PC-9 (cell line): ENCODE measurements around the gene RSPH9.

Experiments
- EZH2 ChIP-seq: fragments of 200-600 bp; sonication (generic); IDR thresholded peaks from 2 replicates; pipeline ENCODE4 v1.8.0; 2017; ENCODE audit warnings: antibody characterized with exemption, low read depth
- TF ChIP-seq, protein P1 (sequence below): fragments of 200-600 bp; sonication (generic); conservative IDR thresholded peaks from 2 replicates; pipeline ENCODE4 v1.6.1; 2017; ENCODE audit warnings: mixed run types, antibody characterized with exemption, mild to moderate bottlenecking, moderate library complexity

DNA sequence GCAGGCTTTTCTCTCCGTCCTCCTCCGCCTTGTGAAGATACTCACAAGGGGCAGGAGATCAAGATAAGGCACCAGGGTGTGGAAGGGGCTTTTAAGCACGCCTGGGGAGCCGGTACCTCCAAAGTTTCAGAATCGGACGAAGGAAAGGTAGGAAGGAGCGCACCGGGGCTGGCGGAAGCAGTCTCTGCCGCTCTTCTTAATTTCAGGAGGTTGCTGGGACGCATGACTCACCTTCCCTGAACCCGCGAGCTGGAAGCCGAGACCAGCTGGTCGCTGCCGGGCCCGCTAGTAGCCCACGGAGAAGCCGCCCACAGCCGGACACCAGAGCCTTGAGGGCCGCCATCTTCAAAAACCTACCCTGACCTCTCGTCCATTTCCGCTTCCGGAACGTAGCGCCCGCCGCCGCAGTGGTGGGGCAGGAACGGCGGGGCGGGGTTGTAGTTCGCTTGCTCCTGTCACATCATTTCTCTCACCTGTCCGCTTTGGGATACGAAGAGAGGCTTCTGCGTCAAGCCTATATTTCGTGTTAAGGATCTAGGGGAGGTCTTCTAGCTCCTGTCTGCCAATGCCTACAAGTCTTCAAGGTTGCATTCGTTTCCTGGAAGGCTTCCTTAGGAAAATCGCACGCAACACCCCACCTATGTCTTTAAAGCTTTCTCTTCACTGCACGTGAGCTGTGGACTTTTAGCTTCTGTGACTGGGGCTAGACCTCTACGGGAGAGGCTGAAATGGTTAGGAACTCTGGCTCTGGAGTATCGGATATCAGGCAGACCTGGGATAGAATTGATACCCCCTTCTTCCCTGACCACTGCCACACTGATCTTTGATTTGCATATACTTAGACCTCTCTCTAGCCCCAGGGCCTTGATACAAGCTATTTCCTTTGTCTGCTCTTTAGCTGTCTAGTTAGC lies 42.9 kb downstream of the RSPH9 start, which contains the start of gene MRPS18A:
- TF ChIP-seq, protein P1, sequence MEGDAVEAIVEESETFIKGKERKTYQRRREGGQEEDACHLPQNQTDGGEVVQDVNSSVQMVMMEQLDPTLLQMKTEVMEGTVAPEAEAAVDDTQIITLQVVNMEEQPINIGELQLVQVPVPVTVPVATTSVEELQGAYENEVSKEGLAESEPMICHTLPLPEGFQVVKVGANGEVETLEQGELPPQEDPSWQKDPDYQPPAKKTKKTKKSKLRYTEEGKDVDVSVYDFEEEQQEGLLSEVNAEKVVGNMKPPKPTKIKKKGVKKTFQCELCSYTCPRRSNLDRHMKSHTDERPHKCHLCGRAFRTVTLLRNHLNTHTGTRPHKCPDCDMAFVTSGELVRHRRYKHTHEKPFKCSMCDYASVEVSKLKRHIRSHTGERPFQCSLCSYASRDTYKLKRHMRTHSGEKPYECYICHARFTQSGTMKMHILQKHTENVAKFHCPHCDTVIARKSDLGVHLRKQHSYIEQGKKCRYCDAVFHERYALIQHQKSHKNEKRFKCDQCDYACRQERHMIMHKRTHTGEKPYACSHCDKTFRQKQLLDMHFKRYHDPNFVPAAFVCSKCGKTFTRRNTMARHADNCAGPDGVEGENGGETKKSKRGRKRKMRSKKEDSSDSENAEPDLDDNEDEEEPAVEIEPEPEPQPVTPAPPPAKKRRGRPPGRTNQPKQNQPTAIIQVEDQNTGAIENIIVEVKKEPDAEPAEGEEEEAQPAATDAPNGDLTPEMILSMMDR: no peak
- no peak for TF ChIP-seq EZH2
